Colonic mucosa (tissue), 4 donors: ENCODE data around the gene EML4. TPM values are rescaled to one million over a fixed set of nuclear protein-coding genes. Genes with fewer than 3 reads are reported as not detected.

Source experiments
- DNase-seq: peaks from one replicate; pipeline ENCODE4 v3.0.0-alpha.2; 2020
- H3K27ac ChIP-seq: fragments of 200-600 bp; one replicate; pipeline ENCODE4 v1.8.0; 2021
- H3K27me3 ChIP-seq: fragments of 200-600 bp; one replicate; pipeline ENCODE4 v1.8.0; 2021
- H3K36me3 ChIP-seq: fragments of 200-600 bp; one replicate; pipeline ENCODE4 v1.8.0; 2021
- H3K4me1 ChIP-seq: fragments of 200-600 bp; one replicate; pipeline ENCODE4 v1.8.0; 2021; ENCODE audit warnings: mild to moderate bottlenecking
- H3K4me3 ChIP-seq: fragments of 200-600 bp; one replicate; pipeline ENCODE4 v1.8.0; 2021
- H3K9ac ChIP-seq, 2 donors: one replicate each; pipeline ENCODE4 v1.7.0; 2013; ENCODE audit warnings: control low read depth in 2 of 2, low read depth in 2 of 2, low read length in 2 of 2
- H3K9me3 ChIP-seq: fragments of 200-600 bp; one replicate; pipeline ENCODE4 v1.8.0; 2021
- intact Hi-C: fragments of 100-400 bp; cut with DNase I; formaldehyde crosslinking; loops from one replicate; pipeline ENCODE4 v1.14.1; 2022
- total RNA-seq, 2 donors: library from RNA; stranded (reverse); fragmentation: NEBNext Ultra II Directional in 1 of 2; extraction: Animal tissue kit (Norgen Biotek cat#: 25700) in 1 of 2; gene quantifications; one replicate each; pipeline ENCODE4 v1.2.1, GENCODE V29; 2021
- TF ChIP-seq, protein P1 (sequence below): fragments of 200-600 bp; IDR thresholded peaks from one replicate; pipeline ENCODE4 v1.8.0; 2022; ENCODE audit warnings: antibody characterized with exemption, mild to moderate bottlenecking
- donor health status: healthy.
- donor health status: DM: no; HTN: no; CAD: no.
- donor health status: DM: no; HTN: no; CAD: no.

The EML4 gene
- total RNA-seq, 2 donors from 2014 or later: 82.1 to 103 TPM

DNA sequence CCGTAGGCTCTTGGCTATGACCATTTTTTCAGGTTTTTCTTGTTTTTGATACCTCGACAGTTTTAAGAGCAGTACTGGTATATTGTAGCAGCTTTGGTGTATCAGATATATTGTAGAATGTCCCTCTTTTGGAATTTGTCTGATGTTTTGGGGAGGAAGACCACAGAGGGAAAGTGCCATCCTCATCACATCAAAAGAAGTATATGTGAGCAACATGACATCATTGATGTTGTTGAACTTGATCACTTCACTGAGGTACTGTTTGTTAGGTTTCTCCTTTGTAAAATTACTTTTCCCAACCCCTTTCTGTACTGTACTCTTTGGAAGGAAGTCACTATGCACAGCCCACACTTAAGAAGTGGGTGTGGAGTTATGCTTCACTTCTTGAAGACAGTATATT, 41.0 kb downstream of the EML4 start:
- no peaks in the 10 kb centered on the region for H3K27me3 ChIP-seq
- intact Hi-C loops: no loop called here
- DNase-seq: no peak
- no peak overlapping the region for H3K9ac ChIP-seq
- H3K4me3 ChIP-seq: no peak overlapping the region
- H3K9me3 ChIP-seq: no peaks in the 10 kb centered on the region
- no peaks in the 10 kb centered on the region for H3K4me1 ChIP-seq
- H3K27ac ChIP-seq: no peak overlapping the region
- no peaks in the 10 kb centered on the region for H3K36me3 ChIP-seq
- TF ChIP-seq, protein P1, sequence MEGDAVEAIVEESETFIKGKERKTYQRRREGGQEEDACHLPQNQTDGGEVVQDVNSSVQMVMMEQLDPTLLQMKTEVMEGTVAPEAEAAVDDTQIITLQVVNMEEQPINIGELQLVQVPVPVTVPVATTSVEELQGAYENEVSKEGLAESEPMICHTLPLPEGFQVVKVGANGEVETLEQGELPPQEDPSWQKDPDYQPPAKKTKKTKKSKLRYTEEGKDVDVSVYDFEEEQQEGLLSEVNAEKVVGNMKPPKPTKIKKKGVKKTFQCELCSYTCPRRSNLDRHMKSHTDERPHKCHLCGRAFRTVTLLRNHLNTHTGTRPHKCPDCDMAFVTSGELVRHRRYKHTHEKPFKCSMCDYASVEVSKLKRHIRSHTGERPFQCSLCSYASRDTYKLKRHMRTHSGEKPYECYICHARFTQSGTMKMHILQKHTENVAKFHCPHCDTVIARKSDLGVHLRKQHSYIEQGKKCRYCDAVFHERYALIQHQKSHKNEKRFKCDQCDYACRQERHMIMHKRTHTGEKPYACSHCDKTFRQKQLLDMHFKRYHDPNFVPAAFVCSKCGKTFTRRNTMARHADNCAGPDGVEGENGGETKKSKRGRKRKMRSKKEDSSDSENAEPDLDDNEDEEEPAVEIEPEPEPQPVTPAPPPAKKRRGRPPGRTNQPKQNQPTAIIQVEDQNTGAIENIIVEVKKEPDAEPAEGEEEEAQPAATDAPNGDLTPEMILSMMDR: no peak

DNA sequence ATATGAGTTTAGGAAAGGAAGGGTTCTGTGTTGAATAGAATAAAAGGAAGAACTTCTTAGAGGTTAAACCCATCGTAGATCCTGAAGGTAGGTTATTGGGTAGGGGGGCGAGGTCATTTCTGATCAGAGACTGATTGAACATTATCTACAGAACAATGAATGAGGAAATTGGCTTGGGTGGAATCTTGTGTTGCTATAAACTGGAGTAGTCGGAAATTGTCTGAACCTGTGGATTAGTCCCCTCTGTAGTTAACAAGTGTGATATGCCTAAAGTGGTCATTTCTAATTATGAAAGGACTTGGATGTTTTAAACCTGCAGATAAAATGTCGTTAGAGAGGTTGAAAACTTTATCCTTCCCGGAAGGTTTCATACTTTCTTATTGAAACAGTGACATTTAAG, 42.1 kb downstream of the EML4 start:
- TF ChIP-seq, protein P1: no peak
- intact Hi-C loops: no loop called here
- Histone ChIP-seq H3K4me1 (no peaks in the 10 kb centered on the region), H3K27ac (no peak overlapping the region), H3K9me3 (no peaks in the 10 kb centered on the region), H3K9ac (no peak overlapping the region), H3K27me3 (no peaks in the 10 kb centered on the region), H3K36me3 (no peaks in the 10 kb centered on the region), H3K4me3 (no peak overlapping the region)
- no peak for DNase-seq

DNA sequence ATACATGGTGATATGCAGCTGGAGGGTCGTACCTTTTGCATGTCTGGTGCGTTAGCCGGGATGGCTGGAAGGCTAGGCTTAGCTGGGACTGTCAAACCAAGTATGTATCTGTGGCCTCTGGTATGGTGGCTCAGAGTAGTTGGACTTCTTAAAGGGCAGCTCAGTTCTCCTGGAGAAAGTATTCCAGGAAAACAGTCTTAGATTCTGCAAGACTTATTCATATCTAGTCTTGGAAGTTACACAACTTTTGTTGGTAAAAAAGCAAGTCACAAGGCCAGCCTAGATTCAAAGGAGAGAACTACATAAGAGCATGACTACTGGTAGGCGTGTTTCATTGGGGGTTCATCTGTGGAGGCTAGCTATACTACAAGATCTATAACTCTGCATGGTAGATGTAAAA, 45.5 kb downstream of the EML4 start:
- Histone ChIP-seq H3K9me3 (no peaks in the 10 kb centered on the region), H3K27ac (no peak overlapping the region), H3K36me3 (no peaks in the 10 kb centered on the region), H3K4me3 (no peak overlapping the region), H3K4me1 (no peaks in the 10 kb centered on the region), H3K9ac (no peak overlapping the region), H3K27me3 (no peaks in the 10 kb centered on the region)
- DNase-seq: no peak
- TF ChIP-seq, protein P1: no peak
- intact Hi-C loops: no loop called here

DNA sequence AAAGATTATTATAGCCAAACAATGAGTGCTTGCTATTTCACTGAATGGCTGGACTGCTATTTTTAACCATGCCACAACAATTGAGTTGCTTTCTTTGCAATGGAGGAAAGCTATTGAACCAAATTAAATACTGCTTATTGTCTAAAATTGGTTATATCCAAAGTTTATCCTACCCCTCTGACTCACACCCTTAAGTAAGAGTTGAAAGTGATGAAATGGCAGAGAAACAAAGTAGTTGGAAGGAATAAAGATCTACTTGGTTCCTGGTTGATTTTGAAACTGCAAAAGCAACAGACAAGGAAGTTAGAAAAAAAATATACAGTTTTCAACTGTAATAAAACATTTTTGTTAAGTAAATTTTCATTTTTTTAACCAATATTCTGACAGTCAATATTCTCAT, 47.5 kb downstream of the EML4 start:
- H3K27ac ChIP-seq: no peak overlapping the region
- TF ChIP-seq, protein P1: no peak
- DNase-seq: no peak
- H3K27me3 ChIP-seq: no peaks in the 10 kb centered on the region
- no peak overlapping the region for H3K4me3 ChIP-seq
- no peaks in the 10 kb centered on the region for H3K9me3 ChIP-seq
- no peak overlapping the region for H3K9ac ChIP-seq
- no peaks in the 10 kb centered on the region for H3K36me3 ChIP-seq
- intact Hi-C loops: no loop called here
- H3K4me1 ChIP-seq: no peaks in the 10 kb centered on the region

DNA sequence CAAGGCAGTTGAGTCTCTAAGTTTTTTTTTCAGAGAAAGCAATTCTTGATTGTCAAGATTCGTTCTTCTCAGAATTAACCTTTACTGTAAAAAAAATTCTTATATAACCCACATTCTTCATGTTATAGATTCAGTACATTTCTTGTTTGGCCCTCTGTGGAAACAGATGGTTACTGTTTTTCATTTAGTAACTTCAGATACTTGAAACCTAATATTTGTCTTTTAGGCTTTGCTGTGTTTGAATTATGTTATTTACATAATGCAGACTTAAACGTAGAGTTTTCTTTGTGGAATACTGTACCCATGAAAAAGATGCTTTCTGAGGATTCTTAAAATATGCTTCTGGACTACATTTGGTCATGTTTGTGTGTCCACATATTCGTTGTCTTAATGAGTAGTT, 48.2 kb downstream of the EML4 start:
- H3K4me3 ChIP-seq: no peak overlapping the region
- H3K36me3 ChIP-seq: no peaks in the 10 kb centered on the region
- TF ChIP-seq, protein P1: no peak
- H3K9me3 ChIP-seq: no peaks in the 10 kb centered on the region
- no peaks in the 10 kb centered on the region for H3K4me1 ChIP-seq
- intact Hi-C loops: no loop called here
- no peaks in the 10 kb centered on the region for H3K27me3 ChIP-seq
- H3K9ac ChIP-seq: no peak overlapping the region
- DNase-seq: no peak
- H3K27ac ChIP-seq: no peak overlapping the region

DNA sequence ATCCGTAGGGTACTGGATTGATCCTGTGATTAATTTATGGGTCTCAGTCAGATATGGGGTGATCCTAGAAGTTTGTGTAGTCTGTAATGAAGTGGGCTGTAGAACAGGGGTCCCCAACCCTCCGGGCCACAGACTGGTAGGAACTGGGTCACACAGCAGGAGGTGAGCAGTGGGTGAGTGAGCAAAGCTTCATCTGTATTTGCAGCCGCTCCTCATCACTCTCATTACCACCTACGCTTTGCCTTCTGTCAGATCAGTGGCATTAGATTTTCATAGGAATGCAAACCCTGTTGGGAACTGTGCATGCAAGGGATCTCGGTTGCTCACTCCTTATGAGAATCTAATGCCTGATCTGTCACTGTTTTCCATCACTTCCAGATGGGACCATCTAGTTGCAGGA, 48.8 kb downstream of the EML4 start:
- DNase-seq: no peak
- Histone ChIP-seq H3K27ac (no peak overlapping the region), H3K4me3 (no peak overlapping the region), H3K4me1 (no peaks in the 10 kb centered on the region), H3K27me3 (no peaks in the 10 kb centered on the region), H3K36me3 (no peaks in the 10 kb centered on the region), H3K9me3 (no peaks in the 10 kb centered on the region), H3K9ac (no peak overlapping the region)
- TF ChIP-seq, protein P1: no peak
- intact Hi-C loops: no loop called here
